A549 treated with CpdA at 1 μM for 4 hours (cell line): ENCODE results near the gene COG4. TPM values are rescaled to one million over a fixed set of nuclear protein-coding genes. Genes with fewer than 3 reads are reported as not detected.

ENCODE experiments used
- total RNA-seq: library from RNA; stranded (reverse); fragments of 200-300 nt; extraction: Qiagen RNA extraction; gene quantifications from 5 replicates; pipeline ENCODE4 v1.2.3, GENCODE V29; 2022; ENCODE audit warnings: low read depth

COG4 gene
- total RNA-seq, result 25.2 to 33.8 TPM (median 31.8 TPM) in 5 replicates

GRCh38 chr16:70523076-70523742, at the start of gene COG4:
Gene COG4, minus strand, starts transcription at chr16:70523554. Its CDS starts 11 bp downstream, at chr16:70523543.

GRCh38 chr16:70523743-70524398, 517 bp upstream of the COG4 start, which contains the start of gene SF3B3:
Gene SF3B3, plus strand, starts transcription at chr16:70523816. Its CDS starts 2,841 bp downstream, at chr16:70526657.

GRCh38 chr16:70454222-70455034, 68.9 kb downstream of the COG4 start, which contains the start of gene FCSK:
Gene FCSK, plus strand, starts transcription at chr16:70454595. Its CDS starts 8,596 bp downstream, at chr16:70463191.

GRCh38 chr16:70438969-70439862, 84.1 kb downstream of the COG4 start, which contains the start of gene ST3GAL2:
Gene ST3GAL2, minus strand, starts transcription at chr16:70439100. Its CDS starts 40,570 bp downstream, at chr16:70398530.

Other genes starting within 250 kb of the COG4 start
- gene AARS1, start 234.0 kb downstream of the COG4 start, total RNA-seq, result 98.0 to 111 TPM (median 104 TPM) in 5 replicates
- gene DDX19B, start 224.4 kb downstream of the COG4 start, total RNA-seq, result 29.3 to 35.7 TPM (median 31.9 TPM) in 5 replicates
- 39.1 to 41.8 TPM (median 40.1 TPM) in 5 replicates for gene DDX19A, start 176.7 kb downstream of the COG4 start, total RNA-seq
- 21.6 to 25.1 TPM (median 21.8 TPM) in 5 replicates for gene ST3GAL2, start 84.5 kb downstream of the COG4 start, total RNA-seq
- gene FCSK, start 69.0 kb downstream of the COG4 start, total RNA-seq, result 4.2 to 6.3 TPM (median 5.7 TPM) in 5 replicates
- gene SF3B3, start 262 bp upstream of the COG4 start, total RNA-seq, result 154 to 236 TPM (median 203 TPM) in 5 replicates
- 0.44 to 1.0 TPM (median 0.58 TPM) in 5 replicates for gene IL34, start 123.0 kb upstream of the COG4 start, total RNA-seq
- gene MTSS2, start 162.5 kb upstream of the COG4 start, total RNA-seq, result 32.0 to 41.3 TPM (median 40.4 TPM) in 5 replicates